Parathyroid adenoma (tissue), 2 donors: ENCODE results near the gene QRICH1.

ENCODE experiments used
- H2AFZ ChIP-seq: fragments of 300-600 bp; sonication (generic); one replicate; pipeline ENCODE4 v1.7.0; 2017; ENCODE audit warnings: antibody characterized with exemption, mild to moderate bottlenecking
- H3K27ac ChIP-seq: fragments of 300-600 bp; sonication (generic); one replicate; pipeline ENCODE4 v1.7.0; 2017
- H3K27me3 ChIP-seq: fragments of 300-600 bp; sonication (generic); one replicate; pipeline ENCODE4 v1.7.0; 2017; ENCODE audit warnings: low read length; ENCODE audit not compliant: control insufficient read depth, insufficient read depth
- H3K36me3 ChIP-seq: fragments of 300-600 bp; sonication (generic); one replicate; pipeline ENCODE4 v1.7.0; 2017; ENCODE audit warnings: low read length; ENCODE audit not compliant: control insufficient read depth, insufficient read depth
- H3K4me1 ChIP-seq: fragments of 300-600 bp; sonication (generic); one replicate; pipeline ENCODE4 v1.7.0; 2017; ENCODE audit warnings: control low read depth
- H3K4me2 ChIP-seq: fragments of 300-600 bp; sonication (generic); one replicate; pipeline ENCODE4 v1.7.0; 2017; ENCODE audit warnings: low read length
- H3K4me3 ChIP-seq: fragments of 300-600 bp; sonication (generic); one replicate; pipeline ENCODE4 v1.7.0; 2017; ENCODE audit warnings: low read depth, low read length
- H3K79me2 ChIP-seq: fragments of 300-600 bp; sonication (generic); one replicate; pipeline ENCODE4 v1.7.0; 2017; ENCODE audit warnings: control low read depth
- H3K9ac ChIP-seq: fragments of 300-600 bp; sonication (generic); one replicate; pipeline ENCODE4 v1.7.0; 2017; ENCODE audit warnings: mild to moderate bottlenecking
- H3K9me3 ChIP-seq: fragments of 300-600 bp; sonication (generic); one replicate; pipeline ENCODE4 v1.7.0; 2017; ENCODE audit warnings: low read length; ENCODE audit not compliant: control insufficient read depth
- CTCF ChIP-seq: fragments of 300-600 bp; sonication (generic); IDR thresholded peaks from one replicate; pipeline ENCODE4 v1.7.0; 2017; ENCODE audit warnings: antibody characterized with exemption, mild to moderate bottlenecking
- donor health status: primary hyperparathyroidism.

Gene QRICH1

DNA sequence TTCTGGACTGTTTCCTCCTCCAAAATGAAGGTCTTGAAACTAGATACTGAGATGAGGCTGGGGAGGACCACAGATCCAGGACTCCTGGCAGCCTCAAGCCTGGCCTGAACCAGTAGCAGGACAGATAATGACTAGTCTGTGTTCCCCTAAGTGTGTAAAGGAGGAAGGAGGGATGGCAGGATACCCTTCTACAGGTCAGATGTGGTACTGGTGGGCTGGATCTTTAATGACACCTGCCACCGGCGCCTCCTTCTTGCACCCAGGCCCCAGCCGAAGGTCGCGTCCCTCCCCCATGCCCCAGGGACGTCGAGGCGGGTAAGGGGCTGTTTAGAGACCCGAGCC is 26.2 kb upstream of the QRICH1 start:
- Histone ChIP-seq H3K79me2 (peaks cover 35% of the 10 kb centered on the region), H2AFZ (peak overlapping the region; percentile 75), H3K4me1 (peaks cover 15% of the 10 kb centered on the region), H3K36me3 (no peaks in the 10 kb centered on the region), H3K9ac (peak overlapping the region; percentile 28), H3K4me3 (peak overlapping the region; percentile 80), H3K27me3 (no peaks in the 10 kb centered on the region), H3K9me3 (no peaks in the 10 kb centered on the region), H3K4me2 (peak overlapping the region; percentile 78), H3K27ac (peak overlapping the region; percentile 91)
- no peak for TF ChIP-seq CTCF

GRCh38 chr3:49119439-49119838 is 25.6 kb upstream of the QRICH1 start:
- peak overlapping the region; percentile 91 for H3K27ac ChIP-seq
- no peak for TF ChIP-seq CTCF
- H3K9ac ChIP-seq, result peak overlapping the region; percentile 28
- H3K9me3 ChIP-seq, result no peaks in the 10 kb centered on the region
- peaks cover 37% of the 10 kb centered on the region for H3K79me2 ChIP-seq
- peak overlapping the region; percentile 78 for H3K4me2 ChIP-seq
- H3K4me1 ChIP-seq, result peaks cover 15% of the 10 kb centered on the region
- no peak overlapping the region for H2AFZ ChIP-seq
- no peaks in the 10 kb centered on the region for H3K36me3 ChIP-seq
- H3K4me3 ChIP-seq, result peak overlapping the region; percentile 80
- H3K27me3 ChIP-seq, result no peaks in the 10 kb centered on the region

DNA sequence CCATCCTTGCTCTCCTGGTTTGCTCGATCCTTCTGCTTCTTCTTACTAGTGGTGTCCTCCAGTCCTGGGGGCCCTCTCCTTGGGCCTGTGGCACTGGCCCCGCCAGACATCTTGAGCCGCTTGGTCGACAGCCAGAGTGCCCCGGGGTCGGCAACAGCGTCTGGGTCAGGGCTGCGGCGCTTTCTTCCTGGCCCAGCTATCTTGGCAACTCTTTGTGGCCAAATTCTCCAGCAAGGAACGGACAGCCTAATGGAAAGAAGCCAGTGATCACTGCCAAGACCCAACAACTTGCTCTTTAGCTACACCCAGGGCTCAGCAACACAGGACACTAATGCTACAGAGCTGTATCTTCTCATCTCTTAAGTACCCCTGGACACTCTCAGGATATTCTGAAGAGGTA is 25.2 kb upstream of the QRICH1 start:
- Histone ChIP-seq H3K27me3 (no peaks in the 10 kb centered on the region), H3K36me3 (no peaks in the 10 kb centered on the region), H3K9me3 (no peaks in the 10 kb centered on the region), H3K79me2 (peaks cover 38% of the 10 kb centered on the region), H3K9ac (no peak overlapping the region), H3K4me1 (peaks cover 15% of the 10 kb centered on the region), H3K4me2 (no peak overlapping the region), H3K4me3 (no peak overlapping the region), H2AFZ (no peak overlapping the region), H3K27ac (peak overlapping the region; percentile 91)
- TF ChIP-seq CTCF, result no peak

- Histone ChIP-seq H3K27ac (no peak overlapping the region), H3K36me3 (no peaks in the 10 kb centered on the region), H3K4me3 (no peak overlapping the region), H3K9me3 (no peaks in the 10 kb centered on the region), H3K4me1 (no peaks in the 10 kb centered on the region), H3K79me2 (peaks cover 15% of the 10 kb centered on the region), H2AFZ (no peak overlapping the region), H3K27me3 (no peaks in the 10 kb centered on the region), H3K9ac (no peak overlapping the region), H3K4me2 (no peak overlapping the region)
- no peak for TF ChIP-seq CTCF
Observed at GRCh38 chr3:49112262-49112661, 18.4 kb upstream of the QRICH1 start.

DNA sequence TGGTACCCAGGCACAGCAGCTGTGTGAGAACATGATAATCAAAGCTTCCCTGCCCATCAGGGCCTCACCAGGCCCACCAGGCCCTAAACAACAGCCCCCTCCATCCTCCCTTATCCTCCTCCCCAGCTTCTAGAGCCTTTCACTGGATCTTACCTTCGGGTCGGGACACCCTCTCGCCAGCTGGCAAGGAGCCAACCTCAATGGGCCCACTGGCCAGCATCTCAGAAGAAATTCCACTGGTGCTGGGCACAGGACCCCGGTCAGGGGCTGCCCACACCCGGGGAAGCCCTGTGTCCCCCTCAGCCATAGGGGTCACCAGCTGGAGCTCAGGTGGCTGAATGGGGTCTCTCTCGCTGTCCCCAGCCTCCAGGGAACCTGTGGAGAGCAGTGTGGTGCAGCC is 17.5 kb upstream of the QRICH1 start:
- no peaks in the 10 kb centered on the region for H3K4me1 ChIP-seq
- no peak for TF ChIP-seq CTCF

More for the DNA sequence above, 17.5 kb upstream of the QRICH1 start:
- Histone ChIP-seq H2AFZ (no peak overlapping the region), H3K27me3 (no peaks in the 10 kb centered on the region), H3K36me3 (no peaks in the 10 kb centered on the region), H3K9ac (no peak overlapping the region), H3K9me3 (no peaks in the 10 kb centered on the region), H3K4me3 (no peak overlapping the region), H3K4me2 (no peak overlapping the region), H3K27ac (no peak overlapping the region), H3K79me2 (peaks cover 7% of the 10 kb centered on the region)
